Stimulated activated naive CD8-positive, alpha-beta T cell treated with anti-CD3 and anti-CD28 coated beads, Interleukin-15, Interleukin-2, amounts not matched to agents 100 ng/mL and 50 ng/mL, for 24 hours (primary cell): ENCODE data around the gene MAOB.
"Not testable (repeated sequence)": the region's sequence is repeated elsewhere in the genome, so short reads cannot be mapped to it uniquely, and the experiment has no call there.

ENCODE experiments used
- H3K27ac Mint-ChIP-seq: one replicate; pipeline ENCODE4 v1.8.0; 2021; ENCODE audit warnings: mild to moderate bottlenecking, mixed read lengths
- H3K27me3 Mint-ChIP-seq: one replicate; pipeline ENCODE4 v1.8.0; 2021; ENCODE audit warnings: mixed read lengths
- H3K36me3 Mint-ChIP-seq: one replicate; pipeline ENCODE4 v1.8.0; 2021; ENCODE audit warnings: low read depth, mixed read lengths
- H3K4me1 Mint-ChIP-seq: one replicate; pipeline ENCODE4 v1.8.0; 2021; ENCODE audit warnings: low read depth, mixed read lengths
- H3K4me3 Mint-ChIP-seq: one replicate; pipeline ENCODE4 v1.8.0; 2021; ENCODE audit warnings: mild to moderate bottlenecking, mixed read lengths
- H3K9me3 Mint-ChIP-seq: one replicate; pipeline ENCODE4 v1.8.0; 2021; ENCODE audit warnings: mixed read lengths

MAOB gene

DNA sequence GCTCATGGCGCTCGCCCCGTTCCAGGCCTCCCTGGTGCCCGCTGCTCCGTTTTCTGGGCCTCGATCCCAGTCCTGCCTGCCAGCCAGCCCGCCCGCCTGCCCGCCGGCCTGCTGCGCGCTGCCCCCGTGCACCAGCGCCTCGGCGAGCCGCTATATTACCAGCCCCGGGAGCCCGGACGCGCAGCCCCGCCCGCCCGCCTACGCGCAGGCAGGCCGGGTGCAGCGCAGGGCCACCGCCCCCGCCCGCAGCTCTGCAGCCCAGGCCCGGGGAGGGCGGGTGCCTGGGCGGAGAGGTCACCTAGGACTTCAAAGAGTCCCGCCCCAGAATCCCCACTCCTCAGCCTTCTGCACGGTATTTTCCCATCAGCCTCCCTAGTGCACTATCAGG lies at the start of gene MAOB:
TSS of gene MAOB (minus strand) at position 157 of the 388 bp plus-strand sequence. CDS start at position 6, 151 bp downstream.
- no peaks in the 10 kb centered on the region for H3K36me3 Mint-ChIP-seq
- no peaks in the 10 kb centered on the region for H3K9me3 Mint-ChIP-seq
- peaks cover 19% of the 10 kb centered on the region for H3K27me3 Mint-ChIP-seq
- no peaks in the 10 kb centered on the region for H3K4me1 Mint-ChIP-seq
- no peak within 1 kb of the TSS for H3K4me3 Mint-ChIP-seq
- no peak within 1 kb of the TSS for H3K27ac Mint-ChIP-seq

DNA sequence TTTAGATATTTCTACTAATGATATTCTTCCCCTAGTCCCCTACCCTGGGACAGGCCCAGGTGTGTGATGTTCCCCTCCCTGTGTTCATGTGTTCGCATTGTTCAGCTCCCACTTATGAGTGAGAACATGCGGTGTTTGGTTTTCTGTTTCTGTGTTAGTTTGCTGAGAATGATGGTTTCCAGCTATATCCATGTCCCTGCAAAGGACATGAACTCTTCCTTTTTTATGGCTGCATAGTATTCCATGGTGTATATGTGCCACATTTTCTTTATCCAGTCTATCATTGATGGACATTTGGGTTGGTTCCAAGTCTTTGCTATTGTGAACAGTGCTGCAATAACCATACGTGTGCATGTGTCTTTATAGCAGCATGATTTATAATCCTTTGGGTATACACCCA lies 39.8 kb upstream of the MAOB start:
- H3K4me1 Mint-ChIP-seq, H3K27ac Mint-ChIP-seq, H3K9me3 Mint-ChIP-seq, H3K27me3 Mint-ChIP-seq, H3K4me3 Mint-ChIP-seq, H3K36me3 Mint-ChIP-seq: not testable (repeated sequence)

DNA sequence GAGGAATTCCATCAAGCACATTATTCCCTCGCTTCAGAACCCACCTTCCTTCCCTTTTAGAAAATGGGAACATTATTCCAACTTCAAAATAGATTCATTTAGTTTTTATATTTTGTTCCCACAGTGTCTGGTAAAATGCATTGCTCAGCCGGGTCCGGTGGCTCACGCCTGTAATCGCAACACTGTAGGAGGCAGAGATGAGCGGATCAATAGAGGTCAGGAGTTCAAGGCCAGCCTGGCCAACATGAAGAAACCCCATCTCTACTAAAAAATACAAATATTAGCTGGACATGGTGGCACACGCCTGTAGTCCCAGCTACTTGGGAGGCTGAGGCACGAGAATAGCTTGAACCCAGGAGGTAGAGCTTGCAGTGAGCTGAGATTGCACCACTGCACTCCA lies 28.5 kb upstream of the MAOB start:
- not testable (repeated sequence) for H3K9me3 Mint-ChIP-seq, H3K4me1 Mint-ChIP-seq, H3K27ac Mint-ChIP-seq, H3K27me3 Mint-ChIP-seq, H3K36me3 Mint-ChIP-seq, H3K4me3 Mint-ChIP-seq

DNA sequence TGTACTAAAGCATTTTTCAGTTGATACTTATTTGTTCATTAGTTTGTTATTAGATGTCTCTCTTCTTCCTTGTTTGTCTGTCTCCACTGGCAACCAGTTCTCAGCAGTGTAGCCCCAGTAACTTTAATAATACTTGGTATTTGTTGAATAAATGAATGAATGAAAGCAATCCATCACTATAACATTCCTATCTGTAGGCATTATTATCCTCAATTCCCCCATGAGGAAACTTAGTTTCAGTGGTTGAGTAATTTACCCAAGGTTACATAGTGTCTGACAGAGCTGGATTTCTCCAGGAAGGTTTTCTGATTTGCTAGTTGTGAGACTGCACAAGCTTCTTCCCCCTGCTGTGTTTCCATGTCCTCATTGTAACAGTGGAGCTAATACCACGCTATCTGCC lies 27.8 kb upstream of the MAOB start:
- no peaks in the 10 kb centered on the region for H3K4me1 Mint-ChIP-seq
- no peaks in the 10 kb centered on the region for H3K9me3 Mint-ChIP-seq
- H3K27ac Mint-ChIP-seq: no peak overlapping the region
- no peaks in the 10 kb centered on the region for H3K27me3 Mint-ChIP-seq
- H3K36me3 Mint-ChIP-seq: no peaks in the 10 kb centered on the region
- no peak overlapping the region for H3K4me3 Mint-ChIP-seq

DNA sequence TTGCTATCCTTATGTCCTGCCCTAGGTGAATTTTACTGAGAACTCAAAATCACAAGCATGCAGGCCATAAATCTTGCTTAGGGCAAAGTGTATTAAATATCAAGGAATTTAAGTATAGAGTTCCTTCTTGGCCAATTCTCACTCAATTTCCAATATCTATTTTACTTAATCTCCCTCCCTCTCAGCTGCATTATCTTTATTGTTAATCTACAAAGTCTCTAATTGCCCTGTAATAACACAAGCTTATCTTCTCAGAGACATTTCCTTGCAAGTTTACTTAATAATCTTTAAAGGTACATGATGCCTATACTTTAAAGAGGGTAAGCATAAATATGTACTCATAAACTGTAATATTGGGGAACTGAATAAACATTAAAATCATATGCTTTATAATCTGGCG lies 26.9 kb upstream of the MAOB start:
- no peak overlapping the region for H3K27ac Mint-ChIP-seq
- no peak overlapping the region for H3K4me3 Mint-ChIP-seq
- no peaks in the 10 kb centered on the region for H3K4me1 Mint-ChIP-seq
- H3K27me3 Mint-ChIP-seq: no peaks in the 10 kb centered on the region
- no peaks in the 10 kb centered on the region for H3K9me3 Mint-ChIP-seq
- H3K36me3 Mint-ChIP-seq: no peaks in the 10 kb centered on the region

DNA sequence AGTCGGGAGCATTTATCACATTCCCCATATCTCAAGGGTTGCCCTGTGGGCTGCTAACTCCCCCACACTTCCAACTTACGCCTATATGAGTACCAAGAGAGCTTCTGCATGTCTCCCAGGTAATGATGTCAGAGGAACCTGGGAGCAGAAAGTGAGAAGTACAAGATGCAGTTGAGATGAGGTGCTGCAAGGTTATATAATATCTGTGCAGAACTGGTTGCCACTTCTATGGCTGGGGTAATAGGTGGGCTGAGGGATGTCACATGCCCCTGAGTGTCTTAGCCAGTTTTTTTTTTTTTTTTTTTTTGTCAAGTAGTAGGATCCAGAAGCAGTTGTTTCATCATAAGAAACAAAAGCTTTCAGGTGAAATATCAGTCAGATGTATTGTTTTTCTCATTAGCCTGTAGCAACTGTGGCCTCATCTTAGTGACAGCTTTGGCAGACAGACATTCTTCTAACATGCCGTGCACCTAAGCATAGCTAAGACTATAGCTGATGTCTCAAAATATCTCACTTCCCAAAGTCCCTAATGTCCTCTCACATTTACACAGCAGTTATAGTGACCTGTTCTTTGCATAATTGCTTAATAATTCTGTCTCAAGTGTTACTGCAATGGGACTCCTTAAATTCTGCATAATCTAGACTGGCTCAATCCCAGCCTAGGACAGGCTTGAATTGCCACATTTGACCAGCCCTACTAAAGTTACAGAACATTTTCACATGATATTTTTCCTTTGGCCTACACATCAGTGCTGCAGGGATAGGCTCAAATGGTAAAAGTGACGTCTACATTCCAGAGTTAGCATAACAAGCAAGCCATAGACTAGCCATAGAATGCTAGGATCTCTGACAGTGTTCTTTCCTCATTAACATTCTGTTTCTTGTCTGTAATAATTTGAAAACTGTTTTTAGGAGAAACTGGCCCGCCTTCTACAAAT lies 17.9 kb upstream of the MAOB start:
- Mint-ChIP-seq H3K9me3 (no peaks in the 10 kb centered on the region), H3K4me1 (no peaks in the 10 kb centered on the region), H3K27me3 (no peaks in the 10 kb centered on the region), H3K27ac (no peak overlapping the region), H3K4me3 (no peak overlapping the region), H3K36me3 (no peaks in the 10 kb centered on the region)

DNA sequence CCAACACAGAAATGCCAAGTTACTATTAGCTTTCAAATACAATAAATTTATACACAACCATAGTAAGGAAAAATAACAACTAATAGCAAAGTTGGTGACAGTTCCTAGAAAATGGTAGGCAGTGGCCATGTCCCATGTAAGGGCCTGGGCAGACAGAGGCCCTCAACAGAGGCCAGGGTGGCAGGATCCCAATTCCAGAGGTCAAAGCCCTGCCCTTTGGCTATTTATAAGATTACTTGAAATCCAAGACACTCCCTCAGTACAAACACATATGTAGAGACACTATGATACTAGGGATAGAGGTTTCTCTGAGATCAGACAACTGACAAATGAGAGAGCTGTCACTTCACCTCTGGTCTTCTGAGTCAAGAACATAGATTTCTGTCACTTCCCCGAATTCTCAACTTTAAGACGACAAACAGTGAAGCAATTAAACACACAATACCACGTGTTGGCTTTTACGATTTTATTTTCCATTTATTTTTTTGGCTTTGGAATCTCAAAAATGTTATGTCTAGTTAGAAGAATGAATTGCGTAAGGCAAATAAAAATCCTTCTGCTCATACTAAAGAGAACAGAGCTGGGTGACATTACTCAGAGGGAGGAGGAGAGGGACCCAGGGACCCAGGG lies 16.3 kb upstream of the MAOB start:
- Mint-ChIP-seq H3K4me1 (no peaks in the 10 kb centered on the region), H3K27me3 (no peaks in the 10 kb centered on the region), H3K36me3 (no peaks in the 10 kb centered on the region), H3K9me3 (no peaks in the 10 kb centered on the region), H3K27ac (no peak overlapping the region), H3K4me3 (no peak overlapping the region)

DNA sequence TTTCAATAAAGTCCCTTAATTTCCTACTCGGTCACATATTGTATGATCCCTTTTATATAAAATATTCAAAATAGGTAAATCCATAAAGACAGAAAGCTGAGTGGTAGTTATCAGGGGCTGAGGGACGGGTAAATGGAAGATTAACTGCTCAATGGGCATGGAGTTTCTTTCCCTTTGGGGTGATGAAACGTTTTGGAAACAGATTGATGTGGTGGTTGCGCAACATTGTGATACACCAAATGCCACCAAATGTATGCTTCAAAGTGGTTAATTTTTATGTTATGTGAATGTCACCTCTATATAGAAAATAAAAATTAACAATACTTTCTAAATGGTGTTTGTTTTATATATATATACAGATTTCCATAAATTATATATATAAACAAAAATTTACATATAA lies 15.0 kb upstream of the MAOB start:
- Mint-ChIP-seq H3K4me3 (no peak overlapping the region), H3K27ac (no peak overlapping the region), H3K4me1 (no peaks in the 10 kb centered on the region), H3K36me3 (no peaks in the 10 kb centered on the region), H3K27me3 (no peaks in the 10 kb centered on the region), H3K9me3 (no peaks in the 10 kb centered on the region)

DNA sequence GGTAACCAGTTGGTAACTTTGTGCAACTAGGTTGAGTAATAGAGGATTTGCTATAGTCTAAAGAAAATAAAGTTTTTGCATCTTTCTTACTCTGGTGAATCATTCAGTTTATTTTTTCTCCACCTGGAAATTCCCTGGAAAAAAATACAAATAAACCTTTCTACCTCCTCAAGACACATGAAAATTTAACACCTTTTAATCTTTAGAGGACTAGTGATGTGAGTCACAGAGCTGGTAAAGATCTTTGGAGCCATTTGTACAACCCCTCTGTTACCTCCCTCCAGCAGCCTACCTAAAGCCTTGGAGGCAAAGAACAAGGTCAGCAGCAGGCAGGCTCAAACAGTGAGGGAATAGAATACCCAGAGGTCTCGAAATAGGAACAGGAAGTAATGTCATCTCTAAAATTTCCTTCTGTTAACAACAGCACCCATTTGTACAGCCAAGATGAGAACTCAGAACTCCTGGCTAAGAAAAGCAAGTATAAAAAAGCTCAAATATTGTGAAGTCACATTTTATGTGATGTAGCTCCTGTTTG lies 10.2 kb upstream of the MAOB start:
- Mint-ChIP-seq H3K27me3 (peaks cover 8% of the 10 kb centered on the region), H3K4me3 (no peak overlapping the region), H3K4me1 (no peaks in the 10 kb centered on the region), H3K36me3 (no peaks in the 10 kb centered on the region), H3K27ac (no peak overlapping the region), H3K9me3 (no peaks in the 10 kb centered on the region)

DNA sequence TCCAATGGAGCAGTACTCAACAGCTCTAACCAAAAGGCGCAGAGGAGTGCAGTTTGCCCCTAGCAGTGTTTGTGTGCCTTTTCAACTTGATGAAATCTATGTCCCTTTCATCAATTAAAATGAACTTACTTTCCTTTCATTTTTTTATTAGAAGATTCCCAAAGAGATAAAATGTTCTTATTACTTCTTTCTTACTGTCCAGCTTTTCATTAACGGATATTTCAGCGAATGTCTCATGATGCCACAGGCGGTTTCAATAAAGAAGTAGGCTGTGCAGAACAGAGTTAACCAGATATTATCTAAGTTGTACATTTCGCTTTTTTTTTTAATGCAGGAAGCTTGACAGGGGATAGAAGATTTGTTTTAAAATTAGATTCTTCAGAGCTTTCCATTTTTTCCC lies 3.4 kb upstream of the MAOB start:
- no peaks in the 10 kb centered on the region for H3K9me3 Mint-ChIP-seq
- no peaks in the 10 kb centered on the region for H3K4me1 Mint-ChIP-seq
- H3K27ac Mint-ChIP-seq: no peak overlapping the region
- H3K4me3 Mint-ChIP-seq: no peak overlapping the region
- H3K36me3 Mint-ChIP-seq: no peaks in the 10 kb centered on the region
- H3K27me3 Mint-ChIP-seq: peaks cover 8% of the 10 kb centered on the region

DNA sequence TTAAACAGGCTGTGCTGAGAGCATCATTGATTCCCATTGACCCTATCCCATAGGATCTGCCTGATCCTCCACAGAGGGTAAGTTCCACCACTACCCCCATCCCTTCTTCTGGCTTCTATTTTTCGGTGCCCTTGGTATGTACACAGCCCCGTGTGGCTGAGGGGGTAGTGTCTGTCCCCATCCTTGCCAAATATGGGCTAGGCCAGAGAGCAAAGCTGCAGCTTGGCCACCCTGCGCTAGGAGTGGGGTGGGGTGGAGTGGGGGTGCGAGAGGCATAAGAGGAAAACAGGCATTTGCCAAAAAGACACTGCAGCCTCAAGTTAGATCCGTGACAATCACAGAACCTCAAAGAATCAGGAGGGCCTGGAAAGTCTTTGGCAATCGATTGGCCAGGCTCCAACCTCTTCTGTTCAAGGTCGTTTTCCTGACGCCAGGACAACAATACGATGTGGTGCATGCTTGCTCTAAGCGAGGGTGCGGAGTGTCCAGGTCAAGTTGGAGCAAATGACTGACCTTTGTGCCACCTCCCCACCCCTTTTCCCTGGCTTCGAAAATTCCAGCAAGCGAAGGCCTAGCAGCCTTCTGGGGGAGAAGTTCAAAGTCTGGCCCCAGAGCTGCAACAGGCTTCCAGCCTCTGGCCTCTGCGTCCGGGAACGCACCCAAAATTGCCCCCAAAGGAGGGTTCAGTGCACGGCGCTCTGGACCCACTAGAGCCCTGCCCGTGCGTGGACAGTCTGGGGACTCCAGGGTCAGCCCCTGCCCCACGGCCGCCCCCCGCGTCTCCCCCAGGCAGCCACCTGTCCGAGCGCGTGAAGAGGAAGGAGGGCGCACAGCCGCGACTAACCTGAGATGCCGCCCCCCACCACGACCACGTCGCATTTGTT lies 598 bp downstream of the MAOB start:
- no peak overlapping the region for H3K4me3 Mint-ChIP-seq
- H3K27me3 Mint-ChIP-seq: peaks cover 19% of the 10 kb centered on the region
- no peaks in the 10 kb centered on the region for H3K4me1 Mint-ChIP-seq
- H3K9me3 Mint-ChIP-seq: no peaks in the 10 kb centered on the region
- H3K27ac Mint-ChIP-seq: no peak overlapping the region
- H3K36me3 Mint-ChIP-seq: no peaks in the 10 kb centered on the region

DNA sequence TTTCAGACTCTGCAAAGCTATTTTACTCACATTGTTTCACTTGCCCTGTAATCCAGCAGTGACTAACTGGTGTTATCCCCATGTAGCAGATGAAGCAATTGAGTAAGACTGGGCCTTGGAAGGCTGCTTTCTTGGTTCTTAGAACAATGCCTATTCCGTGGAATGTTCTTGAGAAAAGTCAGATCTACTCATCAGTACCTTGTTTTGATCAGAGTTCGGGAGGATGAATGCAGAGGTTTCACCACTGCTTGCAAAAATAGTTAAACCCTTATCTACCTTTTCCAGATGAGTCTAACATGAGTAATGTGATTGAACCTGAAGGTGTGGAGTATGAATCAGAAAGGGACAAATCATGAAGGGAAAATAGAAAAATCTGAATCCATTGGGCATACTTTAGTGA lies 1.8 kb downstream of the MAOB start:
- peaks cover 19% of the 10 kb centered on the region for H3K27me3 Mint-ChIP-seq
- H3K4me3 Mint-ChIP-seq: no peak overlapping the region
- no peak overlapping the region for H3K27ac Mint-ChIP-seq
- no peaks in the 10 kb centered on the region for H3K4me1 Mint-ChIP-seq
- no peaks in the 10 kb centered on the region for H3K36me3 Mint-ChIP-seq
- no peaks in the 10 kb centered on the region for H3K9me3 Mint-ChIP-seq

DNA sequence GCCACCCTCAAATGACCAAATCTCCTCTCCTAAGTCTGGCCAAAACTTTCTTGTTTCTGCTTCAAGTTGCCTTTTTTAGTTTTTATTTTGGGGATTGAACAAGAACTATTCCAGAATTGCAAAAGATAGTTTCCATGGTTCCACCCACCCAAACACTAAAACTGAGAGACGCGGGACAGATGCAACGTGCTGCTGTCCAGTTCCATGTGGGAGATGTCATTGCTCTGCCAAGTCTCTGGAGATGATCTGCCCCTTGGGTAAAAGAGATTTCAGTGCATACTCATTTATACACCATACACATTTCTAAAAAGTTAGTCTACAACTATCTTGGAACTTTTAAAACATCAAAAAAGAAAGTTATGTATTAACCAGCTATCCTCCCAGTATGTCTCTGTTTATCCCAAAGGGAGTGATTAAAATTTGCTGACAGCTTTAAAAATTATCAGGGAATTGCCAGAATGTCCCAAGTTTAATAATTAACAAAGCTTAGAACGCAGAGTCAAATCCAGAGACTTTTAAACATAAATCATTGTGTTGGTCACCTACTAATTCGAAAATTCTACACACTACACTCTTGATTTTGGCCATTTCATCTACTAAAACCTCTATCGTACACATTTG lies 3.2 kb downstream of the MAOB start:
- Mint-ChIP-seq H3K4me3 (no peak overlapping the region), H3K27me3 (peaks cover 19% of the 10 kb centered on the region), H3K36me3 (no peaks in the 10 kb centered on the region), H3K4me1 (no peaks in the 10 kb centered on the region), H3K27ac (no peak overlapping the region), H3K9me3 (no peaks in the 10 kb centered on the region)

DNA sequence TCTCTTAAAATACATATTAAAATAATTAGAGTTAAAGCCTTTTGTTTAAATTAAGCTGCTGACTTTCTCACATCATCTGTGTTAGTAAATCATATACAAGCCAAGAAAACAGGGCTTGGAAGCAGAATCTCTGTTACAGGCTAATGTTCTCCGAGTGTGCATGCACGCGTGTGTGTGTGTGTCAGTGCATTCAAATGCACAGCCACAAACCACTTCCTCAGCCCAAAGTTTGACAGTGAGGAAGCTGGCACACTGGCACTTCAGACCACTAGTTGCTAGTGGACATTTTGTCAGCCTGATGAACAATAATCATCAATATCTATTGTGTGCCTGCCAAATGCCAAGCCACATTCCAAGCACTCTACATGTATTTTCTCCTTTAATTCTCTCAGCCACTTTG lies 5.6 kb downstream of the MAOB start:
- Mint-ChIP-seq H3K4me1 (no peaks in the 10 kb centered on the region), H3K27ac (no peak overlapping the region), H3K27me3 (peaks cover 19% of the 10 kb centered on the region), H3K36me3 (no peaks in the 10 kb centered on the region), H3K4me3 (no peak overlapping the region), H3K9me3 (no peaks in the 10 kb centered on the region)
